ENCODE results near the gene AMELX. TPM values are rescaled to one million over a fixed set of nuclear protein-coding genes. Genes with fewer than 3 reads are reported as not detected.

The AMELX gene
- polyA plus RNA-seq (ENCODE audit: insufficient read length in 4 of 4): not detected

GRCh38 chrX:11293113-11293512 is at the start of gene AMELX:
TSS of gene AMELX (plus strand) at chrX:11293413. CDS start at chrX:11294789, 1,376 bp downstream.
- DNase-seq (ENCODE audit: low read depth in 4 of 4, low spot score in 2 of 4): no peak

DNA sequence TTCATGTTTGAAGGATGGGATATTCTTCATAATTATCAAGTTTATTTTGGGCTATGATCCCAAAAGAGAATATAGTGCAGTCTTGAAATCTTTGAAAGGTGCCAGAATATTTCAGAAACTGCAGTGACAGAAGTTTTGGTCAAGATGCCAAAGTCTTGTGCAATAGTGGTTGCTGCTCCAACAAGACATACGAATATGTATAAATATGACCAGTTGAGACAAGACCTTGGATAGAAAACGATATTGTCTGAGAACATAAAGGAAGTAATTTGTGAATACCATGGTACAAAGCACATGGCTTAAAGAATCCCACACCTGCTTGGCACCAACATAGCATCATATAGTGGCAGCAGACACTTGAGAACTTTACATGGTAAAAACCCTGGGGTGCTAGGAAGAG is 48.6 kb upstream of the AMELX start:
- DNase-seq (ENCODE audit: low read depth in 4 of 4, low spot score in 2 of 4): no peak

DNA sequence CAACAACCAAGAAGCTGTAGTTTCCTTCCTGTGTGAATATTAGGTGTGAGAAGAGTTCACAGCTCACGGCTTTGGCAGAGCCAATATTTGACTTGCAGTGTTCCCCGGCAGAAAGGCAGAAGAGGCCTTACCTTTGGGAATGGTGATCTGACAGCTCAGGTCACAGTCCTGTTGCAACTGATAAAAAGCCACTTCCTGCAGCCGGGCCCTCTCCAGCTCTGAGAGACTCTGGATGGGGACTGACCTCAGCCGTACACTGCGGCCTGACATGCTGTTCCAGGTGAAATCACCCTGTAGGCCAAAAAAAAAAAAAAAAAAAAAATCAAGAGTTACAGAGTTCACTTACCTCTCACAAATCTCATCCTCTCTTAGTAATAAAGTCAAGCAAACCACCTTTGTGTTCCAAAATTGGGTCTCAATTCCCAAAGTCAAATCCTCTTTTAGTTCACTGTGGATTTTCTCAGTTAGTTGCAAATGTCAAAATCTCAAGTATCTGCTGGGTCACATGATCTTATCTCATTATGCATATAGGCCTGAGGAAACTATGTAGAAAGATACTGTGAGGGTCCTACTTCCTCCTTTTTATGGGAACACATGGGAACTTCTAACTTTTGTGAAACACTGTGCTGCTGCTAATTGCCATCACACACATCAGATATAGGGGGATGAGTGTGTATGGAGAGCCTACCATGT is 38.6 kb upstream of the AMELX start:
- DNase-seq (ENCODE audit: low read depth in 4 of 4, low spot score in 2 of 4): no peak

DNA sequence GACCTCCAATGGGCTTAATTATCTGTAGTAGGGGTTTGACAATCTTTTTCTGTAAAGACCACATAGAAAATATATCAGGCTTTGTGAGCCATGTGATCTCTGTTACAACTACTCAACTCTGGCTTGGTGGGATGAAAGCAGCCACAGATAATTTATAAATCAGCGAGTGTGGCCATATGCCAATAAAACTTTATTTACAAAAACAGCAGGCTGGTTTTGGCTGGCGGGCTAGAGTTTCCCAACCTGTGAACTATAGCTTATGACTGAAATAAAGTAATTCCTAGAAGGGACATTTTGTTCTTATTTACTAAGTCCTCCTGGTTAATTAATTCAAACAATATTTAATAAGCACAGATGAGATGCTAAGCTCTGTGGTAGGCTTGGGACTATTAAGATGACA is 35.9 kb upstream of the AMELX start:
- no peak for DNase-seq (ENCODE audit: low read depth in 4 of 4, low spot score in 2 of 4)

- DNase-seq (ENCODE audit: low read depth in 4 of 4, low spot score in 2 of 4): no peak
These were observed 35.5 kb upstream of the AMELX start for GRCh38 chrX:11257711-11258110.

DNA sequence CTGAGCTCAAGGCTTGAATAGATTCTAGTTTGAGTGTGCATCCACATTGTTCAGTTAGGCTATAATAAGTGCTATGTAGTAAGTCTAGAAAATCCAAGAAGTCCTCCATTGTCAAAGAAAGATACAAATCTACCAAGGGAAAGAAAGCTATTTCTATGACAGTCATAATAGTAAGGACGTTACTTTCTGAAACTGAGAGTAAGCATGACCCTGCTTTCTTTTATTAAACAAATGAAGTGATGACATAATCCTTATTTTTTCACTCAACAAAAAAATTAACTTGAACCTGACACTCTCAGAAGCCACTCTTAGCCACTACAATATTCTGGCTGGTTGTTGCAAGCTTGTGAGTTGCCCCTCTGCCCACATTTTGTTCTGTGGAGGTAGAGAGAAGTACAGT is 33.8 kb upstream of the AMELX start:
- DNase-seq (ENCODE audit: low read depth in 4 of 4, low spot score in 2 of 4): no peak

- DNase-seq (ENCODE audit: low read depth in 4 of 4, low spot score in 2 of 4): no peak
These were observed 32.0 kb upstream of the AMELX start for GRCh38 chrX:11261260-11261659.

DNA sequence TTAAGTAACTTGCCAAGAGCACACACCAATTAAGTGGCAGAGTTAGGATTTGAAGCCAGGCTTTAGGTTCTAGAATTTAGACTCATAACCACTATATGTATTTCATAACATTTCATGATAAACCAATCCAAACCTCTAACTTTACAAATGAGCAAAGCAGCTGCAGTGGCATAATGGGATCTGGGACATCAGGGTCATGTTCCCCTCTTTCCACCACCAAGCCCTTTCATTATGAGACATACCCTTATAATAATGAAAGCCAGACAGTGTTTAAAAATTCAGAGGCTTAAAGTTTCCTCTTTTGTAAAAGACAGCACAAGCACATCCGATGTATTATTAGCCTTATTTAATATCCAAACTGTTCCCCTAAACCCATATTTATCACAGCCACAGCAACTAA is 28.3 kb upstream of the AMELX start:
- no peak for DNase-seq (ENCODE audit: low read depth in 4 of 4, low spot score in 2 of 4)

- no peak for DNase-seq (ENCODE audit: low read depth in 4 of 4, low spot score in 2 of 4)
These were observed 27.9 kb upstream of the AMELX start for GRCh38 chrX:11265352-11265751.

DNA sequence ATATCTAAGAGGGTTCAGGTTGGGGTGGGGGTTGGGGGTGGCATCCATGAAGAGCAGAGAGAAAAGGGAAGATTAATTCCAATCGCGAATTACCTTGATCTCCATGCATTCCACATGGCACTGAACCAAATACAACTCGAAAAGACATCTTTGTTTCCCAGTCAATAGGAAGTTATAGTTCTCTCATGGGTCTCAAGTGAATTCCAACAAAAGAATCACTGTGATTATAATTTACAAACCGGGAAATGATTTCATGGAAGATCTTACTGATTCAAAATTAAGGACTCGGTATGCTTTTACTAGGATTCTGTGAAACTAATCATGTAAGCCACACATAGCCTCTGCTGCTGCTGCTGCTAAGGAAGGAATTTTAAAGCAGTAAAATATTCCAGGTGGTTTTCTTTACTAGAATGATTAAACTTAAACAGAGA is 26.6 kb upstream of the AMELX start:
- no peak for DNase-seq (ENCODE audit: low read depth in 4 of 4, low spot score in 2 of 4)

GRCh38 chrX:11267425-11267824 is 25.8 kb upstream of the AMELX start:
- DNase-seq (ENCODE audit: low read depth in 4 of 4, low spot score in 2 of 4): no peak

GRCh38 chrX:11269006-11269405 is 24.2 kb upstream of the AMELX start:
- no peak for DNase-seq (ENCODE audit: low read depth in 4 of 4, low spot score in 2 of 4)

DNA sequence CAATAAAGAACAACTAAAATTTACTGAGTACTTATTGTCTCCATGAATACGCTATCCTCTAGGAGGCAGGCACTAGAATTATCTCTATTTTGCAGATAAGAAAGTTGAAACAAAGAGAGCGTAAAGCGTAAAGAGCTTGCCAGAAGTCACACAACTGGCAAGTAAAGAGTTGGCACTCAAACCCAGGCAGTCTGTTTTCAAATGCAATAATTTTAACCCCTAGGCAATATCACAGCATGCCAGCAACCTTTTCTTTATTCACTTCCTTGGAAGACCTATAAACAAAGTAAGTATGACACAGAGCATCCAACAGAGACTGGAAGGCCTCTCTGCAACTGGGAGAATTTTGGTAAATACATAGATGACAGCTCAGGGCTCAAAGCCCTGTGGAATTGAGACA is 23.2 kb upstream of the AMELX start:
- no peak for DNase-seq (ENCODE audit: low read depth in 4 of 4, low spot score in 2 of 4)

DNA sequence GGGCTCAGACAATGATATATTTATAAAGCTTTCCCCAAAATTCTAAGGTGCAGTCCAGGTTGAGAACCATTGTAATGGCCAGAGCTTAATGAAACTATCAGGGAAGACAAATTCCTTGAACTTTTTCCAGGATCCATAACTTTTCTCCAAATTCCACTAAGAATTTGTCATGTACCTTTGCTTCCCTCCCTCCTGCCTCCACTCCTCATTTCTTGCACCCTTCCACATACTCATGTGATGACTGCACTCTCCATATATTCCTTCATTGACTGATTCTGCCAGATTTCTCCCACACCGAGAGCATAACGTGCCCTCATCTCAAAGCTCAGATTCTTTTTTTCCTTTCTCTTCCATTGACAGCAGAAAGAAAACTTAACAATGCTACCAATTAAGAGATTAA is 20.9 kb upstream of the AMELX start:
- DNase-seq (ENCODE audit: low read depth in 4 of 4, low spot score in 2 of 4): no peak

GRCh38 chrX:11272863-11273262 is 20.4 kb upstream of the AMELX start:
- no peak for DNase-seq (ENCODE audit: low read depth in 4 of 4, low spot score in 2 of 4)

GRCh38 chrX:11273544-11273943 is 19.7 kb upstream of the AMELX start:
- no peak for DNase-seq (ENCODE audit: low read depth in 4 of 4, low spot score in 2 of 4)

DNA sequence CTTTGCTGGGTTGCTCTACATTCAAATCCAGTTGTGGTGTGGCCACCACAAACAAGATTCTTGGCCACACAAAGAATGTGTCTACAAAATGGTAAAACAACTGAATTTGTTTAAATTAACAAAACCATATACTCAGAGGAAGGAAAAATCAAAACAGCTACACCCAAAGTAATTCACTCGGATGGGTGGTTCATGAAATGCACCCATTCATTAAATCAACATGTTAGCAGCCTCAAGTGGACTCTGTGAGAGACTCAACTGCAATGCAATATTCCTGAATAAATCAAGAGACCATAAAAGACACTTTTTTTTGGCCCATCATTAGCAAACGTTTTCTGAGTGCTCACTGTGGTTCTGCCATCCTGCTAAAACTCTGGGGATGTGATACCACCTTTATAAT is 11.2 kb upstream of the AMELX start:
- no peak for DNase-seq (ENCODE audit: low read depth in 4 of 4, low spot score in 2 of 4)

DNA sequence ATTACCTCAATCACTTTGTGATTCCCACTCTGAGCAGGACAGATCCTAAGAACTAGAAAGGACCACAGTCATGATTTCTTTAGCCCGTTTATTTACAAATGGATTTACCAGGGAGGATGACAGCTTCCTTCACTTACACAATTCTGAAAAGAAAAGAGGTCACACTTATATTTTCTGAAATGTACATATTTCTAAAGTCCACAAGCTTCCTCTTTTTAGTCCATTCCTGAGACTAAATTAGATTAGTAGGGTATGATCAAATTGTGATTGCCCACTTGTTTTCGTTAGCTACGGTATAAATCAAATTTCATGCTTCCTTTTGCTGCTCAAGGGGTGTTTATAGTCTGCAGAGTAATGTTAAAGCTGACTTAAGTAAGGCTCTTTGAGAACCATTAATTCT is 7.6 kb upstream of the AMELX start:
- DNase-seq (ENCODE audit: low read depth in 4 of 4, low spot score in 2 of 4): no peak

GRCh38 chrX:11287505-11287904 is 5.7 kb upstream of the AMELX start:
- DNase-seq (ENCODE audit: low read depth in 4 of 4, low spot score in 2 of 4): no peak

DNA sequence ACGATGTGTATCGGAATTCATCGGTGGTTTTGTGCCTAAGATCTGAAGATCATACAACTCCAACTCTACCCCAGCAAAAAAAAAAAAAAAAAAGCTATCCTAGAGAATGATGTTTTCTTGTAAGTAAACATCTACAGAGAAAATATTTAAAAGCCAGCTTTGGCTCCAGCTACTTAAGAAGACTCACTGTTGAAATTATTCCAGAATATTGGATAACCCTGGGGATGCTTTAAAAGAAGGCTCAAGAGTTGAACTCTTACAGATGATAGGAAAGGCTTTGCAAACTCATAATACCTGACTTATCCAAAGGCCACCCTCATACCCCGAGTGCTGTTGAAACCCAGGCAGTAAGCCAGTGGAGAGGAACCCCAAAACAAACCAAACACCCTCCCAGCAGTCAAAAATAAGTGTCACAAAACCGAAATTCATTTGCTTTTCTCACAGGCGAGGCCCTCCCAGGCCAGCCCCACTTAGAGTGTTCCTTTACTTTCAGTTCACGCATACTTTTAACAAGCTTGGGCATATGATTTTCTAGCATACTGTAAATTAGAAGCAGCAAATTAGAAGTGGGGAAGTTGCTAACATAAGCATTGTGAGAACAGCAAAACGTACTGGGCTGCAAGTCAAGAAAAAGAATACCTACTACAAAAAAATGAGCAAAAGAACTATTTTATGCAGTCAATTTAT is 2.7 kb upstream of the AMELX start:
- DNase-seq (ENCODE audit: low read depth in 4 of 4, low spot score in 2 of 4): no peak

DNA sequence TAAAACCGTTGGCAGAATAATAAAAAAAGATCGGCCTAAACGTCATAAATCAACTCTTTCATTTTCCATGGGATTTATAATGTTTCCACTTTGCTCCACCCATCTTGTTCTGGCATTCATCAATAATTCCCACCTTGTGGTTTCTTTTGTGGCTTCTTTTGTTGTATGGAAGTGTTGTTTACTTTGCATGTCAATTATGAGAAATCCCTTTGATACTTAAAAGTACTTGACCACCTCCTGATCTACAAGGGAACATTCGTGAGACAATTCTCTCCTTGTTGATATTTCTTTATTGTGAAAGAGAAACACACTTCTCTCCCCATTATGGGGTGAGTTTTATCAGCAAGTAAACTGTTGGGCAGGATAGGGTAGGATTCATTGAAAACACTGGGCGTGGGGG is 2.8 kb downstream of the AMELX start:
- no peak for DNase-seq (ENCODE audit: low read depth in 4 of 4, low spot score in 2 of 4)

DNA sequence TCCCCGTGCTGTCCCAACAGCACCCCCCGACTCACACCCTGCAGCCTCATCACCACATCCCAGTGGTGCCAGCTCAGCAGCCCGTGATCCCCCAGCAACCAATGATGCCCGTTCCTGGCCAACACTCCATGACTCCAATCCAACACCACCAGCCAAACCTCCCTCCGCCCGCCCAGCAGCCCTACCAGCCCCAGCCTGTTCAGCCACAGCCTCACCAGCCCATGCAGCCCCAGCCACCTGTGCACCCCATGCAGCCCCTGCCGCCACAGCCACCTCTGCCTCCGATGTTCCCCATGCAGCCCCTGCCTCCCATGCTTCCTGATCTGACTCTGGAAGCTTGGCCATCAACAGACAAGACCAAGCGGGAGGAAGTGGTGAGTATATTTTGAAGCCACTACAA is 5.4 kb downstream of the AMELX start:
- no peak for DNase-seq (ENCODE audit: low read depth in 4 of 4, low spot score in 2 of 4)
